Activated naive CD4-positive, alpha-beta T cell treated with anti-CD3 and anti-CD28 coated beads, Interleukin-2, amount 50 U/mL, for 16 hours (primary cell): ENCODE data around the gene NDUFB8.

Source experiments
- DNase-seq: peaks from one replicate; pipeline ENCODE4 v3.0.0-alpha.2; 2020

The NDUFB8 gene

GRCh38 chr10:100506596-100507356 is 22.9 kb downstream of the NDUFB8 start:
- DNase-seq, result no peak

- DNase-seq, result no peak
Observed at GRCh38 chr10:100505164-100505563, 24.5 kb downstream of the NDUFB8 start.

DNA sequence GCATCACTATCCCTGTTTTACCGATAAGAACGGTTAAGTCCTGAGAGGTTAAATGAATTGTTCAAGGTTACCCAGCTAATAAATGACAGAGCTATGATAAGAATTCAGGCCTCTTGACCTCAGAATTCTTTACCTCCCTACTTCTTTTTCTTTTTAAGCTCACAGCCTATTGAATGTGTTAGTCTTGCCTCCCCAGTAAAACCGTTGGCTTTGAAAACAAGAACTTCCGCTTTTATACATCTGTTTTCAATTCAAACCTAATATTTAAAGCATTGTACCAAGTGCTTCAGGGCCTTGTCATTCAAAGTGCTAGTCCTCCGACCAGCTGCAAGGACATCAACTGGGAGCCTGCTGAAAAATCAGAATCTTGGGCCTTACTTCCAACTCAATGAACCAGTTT is 25.6 kb downstream of the NDUFB8 start:
- no peak for DNase-seq

- DNase-seq, result no peak
Observed at GRCh38 chr10:100502926-100503494, 26.7 kb downstream of the NDUFB8 start.

DNA sequence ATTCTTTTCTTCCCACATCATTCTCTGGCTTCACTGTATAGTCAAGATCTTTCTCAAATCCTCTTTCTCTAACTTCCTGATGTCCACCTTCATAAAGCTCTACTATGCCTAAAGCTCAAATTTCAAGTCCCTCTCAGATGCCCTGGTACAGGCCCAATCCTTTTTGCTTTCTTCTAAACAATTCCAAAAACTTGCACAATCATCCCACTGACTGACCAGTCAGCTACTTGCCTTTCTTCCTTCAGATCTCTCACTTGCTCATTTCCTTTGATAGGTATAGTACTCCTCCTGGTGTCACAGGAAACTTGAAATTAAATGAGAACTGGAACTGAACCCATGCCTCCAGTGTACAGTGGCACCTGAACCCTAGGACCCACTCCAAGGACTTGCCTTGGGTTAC is 28.2 kb downstream of the NDUFB8 start:
- DNase-seq, result no peak

- DNase-seq, result no peak
Observed at GRCh38 chr10:100498059-100498458, 31.6 kb downstream of the NDUFB8 start.

GRCh38 chr10:100496567-100496966 is 33.1 kb downstream of the NDUFB8 start:
- DNase-seq, result no peak

- no peak for DNase-seq
Observed at GRCh38 chr10:100490531-100490930, 39.1 kb downstream of the NDUFB8 start.

DNA sequence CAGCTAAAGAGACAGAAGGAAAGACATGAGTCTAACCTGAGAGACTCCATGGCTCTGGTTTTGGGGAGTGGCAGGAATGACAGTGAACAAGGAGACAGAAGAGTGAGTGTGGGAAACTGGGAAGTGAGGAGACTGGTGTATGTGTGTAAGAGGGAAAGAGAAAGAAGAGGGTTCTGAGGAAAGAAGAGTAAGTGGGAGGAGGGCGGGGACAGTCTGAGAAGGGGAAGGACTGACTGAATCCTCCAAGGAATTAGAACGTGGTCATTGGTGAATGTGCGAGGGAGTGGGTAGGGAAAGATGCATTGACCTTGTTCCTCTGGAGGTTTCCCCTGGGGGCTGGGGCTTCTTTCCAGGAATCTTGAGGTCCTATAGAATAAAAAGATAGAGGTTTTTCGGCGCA is 40.3 kb downstream of the NDUFB8 start:
- no peak for DNase-seq

GRCh38 chr10:100487529-100487928 is 42.1 kb downstream of the NDUFB8 start:
- no peak for DNase-seq

DNA sequence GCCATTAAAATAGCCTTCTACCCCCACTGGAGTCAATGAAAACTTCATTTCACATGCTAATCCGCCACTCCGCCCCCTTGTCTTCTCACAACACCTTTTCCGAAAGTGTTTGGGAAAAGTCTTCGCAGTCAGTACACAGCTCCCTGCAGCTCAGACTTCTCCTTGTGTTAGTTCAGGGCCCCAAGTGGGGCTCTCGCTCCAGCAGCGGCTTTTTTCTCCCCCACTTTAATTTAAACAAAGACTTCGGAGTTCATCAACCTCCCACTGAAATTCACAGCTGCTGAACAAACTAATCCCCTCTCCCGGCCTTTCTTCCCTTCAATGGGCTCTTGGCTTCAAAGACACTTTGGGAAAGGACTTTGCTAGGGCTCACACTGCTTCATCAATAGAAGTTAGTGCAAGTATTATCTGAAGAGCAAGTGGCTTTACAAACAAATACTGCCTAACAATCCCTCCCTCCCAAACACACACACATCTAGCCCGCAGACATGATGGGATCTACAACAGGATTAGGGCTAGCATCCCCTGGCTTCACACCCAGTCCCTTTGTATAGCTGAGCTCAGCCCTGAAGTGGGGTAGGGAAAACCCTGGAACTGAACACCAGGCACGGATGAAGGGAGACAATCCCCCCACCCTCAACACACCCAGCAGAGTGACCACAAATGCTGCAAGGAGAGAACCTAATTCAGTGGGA is 43.7 kb downstream of the NDUFB8 start:
- no peak for DNase-seq

DNA sequence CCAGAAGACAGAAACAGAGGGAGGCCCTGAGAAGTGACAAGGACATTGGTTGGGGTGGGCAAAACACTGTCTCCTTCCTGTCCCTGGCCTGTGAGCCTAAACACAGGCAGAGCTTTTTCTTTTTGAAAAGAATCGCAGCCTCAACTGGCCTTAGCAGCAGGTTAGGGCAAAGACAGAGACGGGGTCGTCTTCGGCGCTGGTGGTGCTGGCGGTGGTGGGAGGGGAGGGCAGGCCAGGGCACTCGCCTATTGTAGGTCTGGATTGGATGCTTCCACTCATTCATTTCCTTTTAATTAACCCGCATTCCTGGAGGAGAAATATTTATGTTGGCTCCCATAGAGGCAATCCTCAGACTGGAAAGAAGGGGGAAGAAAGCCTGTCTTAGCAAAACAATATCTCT is 44.3 kb downstream of the NDUFB8 start:
- no peak for DNase-seq

GRCh38 chr10:100483876-100484666 is 45.6 kb downstream of the NDUFB8 start:
- DNase-seq, result no peak

DNA sequence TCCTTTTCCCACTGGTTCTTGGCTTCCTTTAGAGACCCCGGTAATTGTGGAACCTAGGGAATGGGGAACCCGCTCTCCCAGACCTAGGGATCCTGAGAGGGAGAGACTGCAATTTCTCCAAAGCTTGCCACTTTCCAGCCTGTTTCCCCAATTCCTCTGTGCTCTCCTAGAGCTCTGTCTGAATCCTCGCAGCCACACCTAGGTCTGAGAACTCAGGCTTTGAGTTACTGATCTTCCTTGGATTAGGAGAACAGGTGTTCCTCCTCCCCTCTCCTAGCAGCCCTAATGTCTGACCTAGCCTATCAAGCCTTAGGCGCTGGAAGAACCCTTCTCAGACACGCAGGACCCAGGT is 46.9 kb downstream of the NDUFB8 start:
- no peak for DNase-seq

DNA sequence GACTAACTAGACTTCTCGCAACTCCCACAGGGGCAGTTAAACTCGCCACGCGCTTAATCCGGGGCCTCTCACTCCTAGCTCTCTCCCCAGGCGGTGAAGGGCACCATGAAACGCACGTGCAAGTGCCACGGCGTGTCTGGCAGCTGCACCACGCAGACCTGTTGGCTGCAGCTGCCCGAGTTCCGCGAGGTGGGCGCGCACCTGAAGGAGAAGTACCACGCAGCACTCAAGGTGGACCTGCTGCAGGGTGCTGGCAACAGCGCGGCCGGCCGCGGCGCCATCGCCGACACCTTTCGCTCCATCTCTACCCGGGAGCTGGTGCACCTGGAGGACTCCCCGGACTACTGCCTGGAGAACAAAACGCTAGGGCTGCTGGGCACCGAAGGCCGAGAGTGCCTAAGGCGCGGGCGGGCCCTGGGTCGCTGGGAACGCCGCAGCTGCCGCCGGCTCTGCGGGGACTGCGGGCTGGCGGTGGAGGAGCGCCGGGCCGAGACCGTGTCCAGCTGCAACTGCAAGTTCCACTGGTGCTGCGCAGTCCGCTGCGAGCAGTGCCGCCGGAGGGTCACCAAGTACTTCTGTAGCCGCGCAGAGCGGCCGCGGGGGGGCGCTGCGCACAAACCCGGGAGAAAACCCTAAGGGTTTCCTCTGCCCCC is 47.4 kb downstream of the NDUFB8 start:
- peak; percentile 67 for DNase-seq

DNA sequence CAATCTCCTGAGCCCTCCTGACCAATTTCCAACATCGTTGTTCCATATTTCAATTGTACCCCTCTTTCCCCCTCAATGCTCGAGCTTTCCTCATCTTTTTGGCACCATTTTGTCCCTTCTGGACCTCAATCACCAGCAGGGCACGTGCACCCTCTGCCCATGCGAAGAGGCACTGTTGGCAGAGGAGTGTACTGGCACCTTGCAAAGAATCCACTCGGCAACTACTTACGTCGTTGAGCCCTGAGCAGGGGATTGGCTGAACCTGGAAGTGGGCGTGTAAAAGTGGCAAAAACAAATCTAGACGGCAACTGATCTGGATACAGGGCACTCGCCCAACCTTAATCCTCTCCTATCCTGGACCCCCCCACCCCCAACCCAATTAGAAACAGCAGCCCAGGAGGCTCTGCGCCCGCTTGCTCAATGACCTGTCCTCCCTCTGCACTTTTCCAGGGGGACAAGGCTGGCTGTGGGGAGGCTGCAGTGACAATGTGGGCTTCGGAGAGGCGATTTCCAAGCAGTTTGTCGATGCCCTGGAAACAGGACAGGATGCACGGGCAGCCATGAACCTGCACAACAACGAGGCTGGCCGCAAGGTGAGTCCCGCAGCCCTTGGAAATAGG is 48.1 kb downstream of the NDUFB8 start:
- peak; percentile 86 for DNase-seq

DNA sequence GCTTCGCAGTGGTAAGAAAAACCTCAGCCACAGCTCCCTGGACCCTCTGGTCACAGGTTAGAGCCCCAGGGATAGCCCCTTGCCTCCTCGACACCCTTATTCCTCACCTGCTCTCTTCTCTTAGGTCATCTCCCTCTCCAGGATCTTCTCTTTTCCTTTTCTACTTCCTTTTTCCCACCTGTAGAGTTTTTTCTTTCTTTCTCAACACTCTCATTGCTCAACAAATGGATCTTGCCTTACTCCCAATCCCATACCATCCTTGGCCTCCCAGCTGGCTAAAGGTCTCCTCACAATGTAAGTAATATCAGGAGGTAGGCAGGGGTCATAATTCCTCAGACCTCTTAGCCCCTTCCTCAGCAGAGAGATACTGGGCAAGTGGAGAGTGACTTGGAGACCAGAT is 49.7 kb downstream of the NDUFB8 start:
- no peak for DNase-seq

DNA sequence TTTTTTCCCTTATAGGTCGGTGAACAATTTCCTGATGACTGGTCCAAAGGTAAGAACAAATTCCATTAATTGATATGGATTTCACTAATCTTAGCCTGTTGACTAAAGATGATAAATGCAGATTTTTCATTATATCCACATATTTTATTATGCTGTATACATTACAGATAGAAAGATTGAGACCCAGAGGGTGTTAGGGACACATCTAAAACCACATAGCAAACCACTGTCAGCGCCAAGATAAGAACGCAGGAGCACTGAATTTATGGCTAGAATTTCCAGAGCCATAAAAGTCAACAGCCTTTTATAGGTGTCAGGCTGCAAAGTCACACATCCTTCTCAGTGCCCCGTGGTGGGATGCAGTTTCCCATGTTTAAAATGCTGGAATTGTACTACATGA is 50.6 kb downstream of the NDUFB8 start:
- no peak for DNase-seq

GRCh38 chr10:100477970-100478369 is 51.7 kb downstream of the NDUFB8 start:
- no peak for DNase-seq
